DND-41 (cell line): Measurements from ENCODE around the gene LHPP.

Experiments
- ATAC-seq: fragments of 200-7000 bp; cut with Tn5 transposase; 3 replicates; pipeline ENCODE4 v1.9.1; 2021; ENCODE audit warnings: low read depth; ENCODE audit not compliant: insufficient read depth
- DNase-seq: peaks from one replicate; pipeline ENCODE4 v3.0.0-alpha.2; 2020
- H2AFZ ChIP-seq: 2 replicates; pipeline ENCODE4 v1.6.0; 2012; ENCODE audit warnings: low read depth, low read length
- H3K27ac ChIP-seq: 2 replicates; pipeline ENCODE4 v1.5.1; 2012; ENCODE audit warnings: low read length, inconsistent platforms
- H3K27me3 ChIP-seq: fragments of 200-600 bp; sonication (generic); 2 replicates; pipeline ENCODE4 v1.6.0; 2012; ENCODE audit warnings: low read length, mild to moderate bottlenecking, inconsistent platforms; ENCODE audit not compliant: insufficient read depth, poor library complexity
- H3K36me3 ChIP-seq: 2 replicates; pipeline ENCODE4 v1.5.1; 2012; ENCODE audit warnings: low read length, inconsistent platforms; ENCODE audit not compliant: insufficient read depth
- H3K4me1 ChIP-seq: 2 replicates; pipeline ENCODE4 v1.5.1; 2012; ENCODE audit warnings: mild to moderate bottlenecking, low read length; ENCODE audit not compliant: insufficient read depth
- H3K4me2 ChIP-seq: 2 replicates; pipeline ENCODE4 v1.6.0; 2012; ENCODE audit warnings: mild to moderate bottlenecking, moderate library complexity, low read length, inconsistent platforms; ENCODE audit not compliant: insufficient read depth
- H3K4me3 ChIP-seq, 2 experiments: fragments of 200-600 bp in 1 of 2; shearing (Covaris generic) in 1 of 2; 2 replicates each; pipeline ENCODE4 v1.5.1; 2012 to 2016; ENCODE audit warnings: inconsistent platforms in 2 of 2, low read length in 2 of 2, mild to moderate bottlenecking in 2 of 2, low read depth in 1 of 2, moderate library complexity in 1 of 2
- H3K79me2 ChIP-seq: 2 replicates; pipeline ENCODE4 v1.6.0; 2012; ENCODE audit warnings: low read length, inconsistent platforms; ENCODE audit not compliant: insufficient read depth
- H3K9ac ChIP-seq: 2 replicates; pipeline ENCODE4 v1.6.0; 2012; ENCODE audit warnings: low read depth, mild to moderate bottlenecking, inconsistent platforms, low read length, moderate library complexity
- H3K9me3 ChIP-seq: 2 replicates; pipeline ENCODE4 v1.5.1; 2012; ENCODE audit warnings: low read length, moderate library complexity, mild to moderate bottlenecking, inconsistent platforms; ENCODE audit not compliant: insufficient read depth, severe bottlenecking
- H4K20me1 ChIP-seq: 2 replicates; pipeline ENCODE4 v1.6.0; 2012; ENCODE audit warnings: low read length; ENCODE audit not compliant: insufficient read depth
- CTCF ChIP-seq: IDR thresholded peaks from 2 replicates; pipeline ENCODE4 v1.5.1; 2012; ENCODE audit warnings: borderline replicate concordance, low read length, moderate library complexity, mild to moderate bottlenecking; ENCODE audit not compliant: poor library complexity, severe bottlenecking; ENCODE audit errors: extremely low read depth
- EZH2 ChIP-seq: IDR thresholded peaks from 3 replicates; pipeline ENCODE4 v1.6.1; 2012; ENCODE audit warnings: borderline replicate concordance, low read depth, mild to moderate bottlenecking, moderate library complexity, low read length, inconsistent platforms; ENCODE audit not compliant: severe bottlenecking

LHPP gene

GRCh38 chr10:124575107-124576035, 113.7 kb downstream of the LHPP start:
- ATAC-seq = no peak
- Histone ChIP-seq H3K4me1 (no peaks in the 10 kb centered on the region), H3K9me3 (peaks cover 5% of the 10 kb centered on the region)

GRCh38 chr10:124576526-124577420, 115.2 kb downstream of the LHPP start:
- Histone ChIP-seq H4K20me1 (no peaks in the 10 kb centered on the region), H3K4me3 (no peak overlapping the region), H2AFZ (no peak overlapping the region), H3K79me2 (no peaks in the 10 kb centered on the region), H3K27me3 (no peaks in the 10 kb centered on the region), H3K4me2 (no peak overlapping the region), H3K9me3 (peaks cover 6% of the 10 kb centered on the region), H3K9ac (no peak overlapping the region), H3K36me3 (no peaks in the 10 kb centered on the region), H3K4me1 (no peaks in the 10 kb centered on the region), H3K27ac (no peak overlapping the region)
- ATAC-seq = no peak
- no peak for DNase-seq
- TF ChIP-seq EZH2 (no peak), CTCF (no peak)

More at GRCh38 chr10:124575107-124576035, 113.7 kb downstream of the LHPP start:
- Histone ChIP-seq H3K79me2 (no peaks in the 10 kb centered on the region), H4K20me1 (no peaks in the 10 kb centered on the region), H2AFZ (no peak overlapping the region), H3K27me3 (no peaks in the 10 kb centered on the region), H3K36me3 (no peaks in the 10 kb centered on the region), H3K4me2 (no peak overlapping the region), H3K4me3 (no peak overlapping the region), H3K27ac (no peak overlapping the region), H3K9ac (no peak overlapping the region)
- DNase-seq = no peak
- TF ChIP-seq EZH2 = no peak
- TF ChIP-seq CTCF = no peak

GRCh38 chr10:124577651-124578050, 116.0 kb downstream of the LHPP start:
- Histone ChIP-seq H4K20me1 (no peaks in the 10 kb centered on the region), H3K79me2 (no peaks in the 10 kb centered on the region), H3K27ac (no peak overlapping the region), H3K4me1 (no peaks in the 10 kb centered on the region), H3K36me3 (no peaks in the 10 kb centered on the region), H3K9ac (no peak overlapping the region), H3K27me3 (no peaks in the 10 kb centered on the region), H2AFZ (no peak overlapping the region), H3K4me2 (no peak overlapping the region), H3K4me3 (no peak overlapping the region), H3K9me3 (peaks cover 6% of the 10 kb centered on the region)
- TF ChIP-seq CTCF (no peak), EZH2 (no peak)
- ATAC-seq (no peak), DNase-seq (no peak)
